SW 1271 (cell line): ENCODE results near the gene ASB4.
"Not testable (repeated sequence)": the region's sequence is repeated elsewhere in the genome, so short reads cannot be mapped to it uniquely, and the experiment has no call there.

Experiments used
- DNase-seq, 2 experiments: peaks; one replicate each; lab custom pipeline; 2025; lab: John Stamatoyannopoulos, UW

ASB4 gene

GRCh38 chr7:95552010-95552926, 66.5 kb downstream of the ASB4 start:
- DNase-seq: not testable (repeated sequence)

- DNase-seq: no peak
Observed at GRCh38 chr7:95553939-95554338, 68.2 kb downstream of the ASB4 start.

GRCh38 chr7:95556777-95557176, 71.0 kb downstream of the ASB4 start:
- DNase-seq: no peak

DNA sequence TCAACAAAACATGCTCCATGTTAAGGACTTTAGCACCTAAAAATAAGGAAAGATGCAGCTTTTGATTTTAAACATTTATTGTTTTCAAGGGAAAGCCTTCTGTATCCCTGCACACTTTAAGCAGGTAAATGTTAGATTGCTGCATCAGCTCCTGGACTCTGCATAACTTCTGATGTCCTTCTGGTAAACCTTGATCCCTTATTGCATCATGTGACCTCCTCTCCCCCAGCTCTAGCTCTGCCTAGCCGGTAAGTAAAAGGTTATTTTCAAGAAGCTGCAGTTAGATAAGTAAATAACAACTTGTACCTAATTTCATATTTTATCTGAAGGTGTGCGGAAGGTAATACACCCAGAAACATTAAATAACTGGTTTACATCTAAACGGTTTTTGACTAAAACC, 73.1 kb downstream of the ASB4 start:
- DNase-seq: no peak

DNA sequence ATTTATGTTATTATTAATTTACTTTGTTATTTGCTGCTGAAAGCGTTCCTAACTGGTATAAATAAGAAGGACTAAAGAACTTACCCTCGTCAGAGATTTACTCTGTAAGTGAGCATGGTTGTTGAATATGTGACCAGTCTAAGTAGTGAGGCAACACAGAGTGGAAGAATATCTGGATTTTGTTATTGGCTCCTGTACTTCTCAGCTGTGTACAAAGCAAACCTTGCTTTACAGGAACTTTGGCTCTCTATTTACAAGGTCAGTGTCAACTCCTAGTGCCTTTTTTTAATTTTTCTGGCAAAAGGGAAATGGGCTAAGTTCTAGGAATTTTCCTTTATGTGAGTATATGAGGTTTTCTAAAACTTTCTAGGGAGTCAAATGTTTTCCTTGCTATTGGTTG, 74.9 kb downstream of the ASB4 start:
- no peak for DNase-seq

DNA sequence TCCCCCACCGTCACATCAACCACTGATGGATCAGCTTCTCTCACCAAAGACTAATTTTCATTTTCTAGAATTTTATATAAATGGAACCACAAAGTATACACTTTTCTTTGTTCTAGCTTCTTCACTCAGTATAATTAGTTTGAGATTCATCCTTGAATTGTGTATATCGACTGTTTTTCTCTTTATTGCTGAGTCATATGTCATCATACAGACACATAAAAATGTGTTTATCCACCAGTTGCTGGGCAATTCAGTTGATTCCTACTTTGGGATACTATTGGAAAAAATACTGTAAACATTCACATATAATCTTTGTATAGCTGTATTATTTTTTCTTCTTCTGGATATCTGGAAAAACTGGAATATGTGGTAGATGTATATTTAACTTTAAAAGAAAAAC, 84.0 kb downstream of the ASB4 start:
- no peak for DNase-seq

DNA sequence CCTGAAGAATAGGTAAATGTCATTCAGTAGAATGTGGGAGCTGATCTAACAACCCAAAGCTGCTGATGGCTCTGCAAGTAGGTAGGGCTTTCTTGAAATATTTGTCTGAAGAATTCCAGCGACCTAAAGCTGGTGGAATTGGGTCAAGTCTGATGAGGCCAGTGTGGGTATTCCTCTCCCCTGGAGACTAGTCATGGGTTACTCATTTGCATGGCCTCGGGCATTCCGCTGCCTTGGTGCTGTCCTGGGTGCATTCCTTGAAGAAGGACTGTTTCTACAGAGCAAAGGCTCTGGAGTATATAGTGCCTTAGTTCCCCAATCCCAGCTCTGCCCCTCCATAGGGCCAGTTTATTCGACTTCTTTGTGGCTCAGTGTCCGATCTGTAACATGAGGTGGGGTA, 91.4 kb downstream of the ASB4 start:
- no peak for DNase-seq

DNA sequence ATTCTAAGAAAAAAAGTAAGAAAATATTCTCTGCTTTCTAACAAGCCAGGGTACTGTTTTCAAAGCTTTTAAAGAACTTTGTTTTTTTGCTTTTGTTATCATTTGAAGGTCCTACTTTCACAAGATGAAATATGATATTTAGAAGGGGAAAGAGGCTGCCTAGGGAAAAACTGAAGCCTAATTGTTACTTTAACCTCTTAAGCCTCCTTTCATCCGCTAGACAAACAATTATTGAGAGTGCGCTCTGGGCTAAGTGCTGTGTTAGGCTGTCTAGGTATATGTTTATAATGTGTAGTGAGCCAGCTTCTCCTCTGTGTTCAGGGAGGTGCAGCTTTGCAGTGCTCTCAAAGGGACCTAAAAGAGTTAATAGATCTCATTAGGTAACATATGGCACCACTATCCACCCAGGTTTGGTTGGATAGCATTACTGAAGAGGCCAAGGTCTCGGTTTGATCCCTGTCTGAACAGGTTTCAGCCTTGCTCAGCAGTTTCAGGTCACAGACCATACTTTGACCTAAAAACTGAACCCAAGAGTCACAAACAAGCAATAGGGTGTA, 92.6 kb downstream of the ASB4 start:
- DNase-seq: no peak

GRCh38 chr7:95579318-95579717, 93.6 kb downstream of the ASB4 start:
- no peak for DNase-seq

GRCh38 chr7:95581467-95581866, 95.7 kb downstream of the ASB4 start:
- no peak for DNase-seq

- no peak for DNase-seq
Observed at GRCh38 chr7:95582578-95583293, 97.0 kb downstream of the ASB4 start.

GRCh38 chr7:95583834-95584621, 98.3 kb downstream of the ASB4 start:
- DNase-seq: no peak

DNA sequence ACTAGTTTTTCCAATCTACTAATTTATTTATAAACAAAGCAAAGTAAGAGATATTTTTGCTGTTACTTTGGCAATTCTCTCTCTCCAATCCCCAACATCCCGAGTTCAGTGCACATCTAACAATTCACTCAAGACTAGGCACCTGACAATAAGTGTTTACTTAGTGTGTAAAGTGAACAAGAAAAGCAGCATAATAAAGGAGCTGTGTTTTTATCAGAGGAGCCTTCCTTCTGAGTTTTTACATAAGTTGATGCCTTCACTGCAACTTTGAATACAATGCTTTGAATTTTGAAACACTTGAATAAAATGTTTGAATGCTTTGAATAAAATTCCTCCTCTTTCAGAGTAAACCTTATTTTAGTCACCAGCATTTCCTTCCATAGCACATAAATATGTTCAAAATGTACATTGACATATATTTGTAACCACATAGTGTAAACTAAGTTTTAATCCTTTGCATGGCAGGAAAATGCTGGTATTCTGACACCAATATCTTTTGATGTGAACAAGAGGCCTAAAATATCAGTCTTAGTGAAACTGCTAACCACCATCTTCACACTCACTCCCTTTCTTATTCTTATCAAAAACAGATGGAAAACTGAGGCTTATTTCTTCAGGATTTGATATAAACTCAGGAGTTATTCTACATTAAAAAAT, 99.2 kb downstream of the ASB4 start:
- no peak for DNase-seq

- no peak for DNase-seq
Observed at GRCh38 chr7:95585426-95585789, 99.7 kb downstream of the ASB4 start.

GRCh38 chr7:95586951-95587301, 101.2 kb downstream of the ASB4 start:
- no peak for DNase-seq

- no peak for DNase-seq
Observed at GRCh38 chr7:95589031-95589430, 103.3 kb downstream of the ASB4 start.

- no peak for DNase-seq
Observed at GRCh38 chr7:95589766-95590165, 104.0 kb downstream of the ASB4 start.
